H9 (cell line): ENCODE data around the gene NRCAM. TPM values are rescaled to one million over a fixed set of nuclear protein-coding genes. Genes with fewer than 3 reads are reported as not detected.

ENCODE experiments used
- DNase-seq: peaks from one replicate; pipeline ENCODE4 v3.0.0-alpha.2; 2017
- H2AFZ ChIP-seq: one replicate; pipeline ENCODE4 v1.6.1; 2013; ENCODE audit warnings: mild to moderate bottlenecking, low read length, control low read depth, moderate library complexity
- H2AK5ac ChIP-seq: 2 replicates; pipeline ENCODE4 v1.6.1; 2013; ENCODE audit warnings: low read length, control low read depth, mixed read lengths; ENCODE audit not compliant: insufficient read length
- H2BK120ac ChIP-seq: one replicate; pipeline ENCODE4 v1.6.1; 2013; ENCODE audit warnings: low read depth, mild to moderate bottlenecking, low read length, control low read depth, inconsistent platforms; ENCODE audit not compliant: poor library complexity, severe bottlenecking
- H2BK12ac ChIP-seq: 2 replicates; pipeline ENCODE4 v1.6.1; 2013; ENCODE audit warnings: low read length, control low read depth, mixed read lengths, low read depth; ENCODE audit not compliant: insufficient read length
- H2BK15ac ChIP-seq: 2 replicates; pipeline ENCODE4 v1.6.1; 2013; ENCODE audit warnings: low read depth, low read length, control low read depth
- H2BK20ac ChIP-seq: one replicate; pipeline ENCODE4 v1.6.1; 2013; ENCODE audit warnings: low read depth, mild to moderate bottlenecking, low read length, control low read depth, inconsistent platforms; ENCODE audit not compliant: poor library complexity, severe bottlenecking
- H2BK5ac ChIP-seq: 2 replicates; pipeline ENCODE4 v1.6.1; 2013; ENCODE audit warnings: low read length, control low read depth, mixed read lengths; ENCODE audit not compliant: insufficient read length
- H3K14ac ChIP-seq: 2 replicates; pipeline ENCODE4 v1.6.1; 2013; ENCODE audit warnings: low read length, control low read depth; ENCODE audit not compliant: insufficient read depth
- H3K18ac ChIP-seq: 2 replicates; pipeline ENCODE4 v1.6.1; 2013; ENCODE audit warnings: low read depth, mild to moderate bottlenecking, mixed read lengths, low read length, control low read depth; ENCODE audit not compliant: insufficient read length
- H3K23ac ChIP-seq: 2 replicates; pipeline ENCODE4 v1.6.1; 2013; ENCODE audit warnings: low read length, control low read depth, mixed read lengths, low read depth; ENCODE audit not compliant: insufficient read length
- H3K23me2 ChIP-seq: 2 replicates; pipeline ENCODE4 v1.6.1; 2013; ENCODE audit warnings: low read depth, mild to moderate bottlenecking, mixed read lengths, low read length, control low read depth; ENCODE audit not compliant: insufficient read length, poor library complexity, severe bottlenecking
- H3K27ac ChIP-seq: 2 replicates; pipeline ENCODE4 v1.5.1; 2013; ENCODE audit warnings: low read length, control low read depth, mixed read lengths, low read depth; ENCODE audit not compliant: insufficient read length
- H3K27me3 ChIP-seq: 2 replicates; pipeline ENCODE4 v1.6.1; 2013; ENCODE audit warnings: low read length, control low read depth, inconsistent platforms; ENCODE audit not compliant: insufficient read depth
- H3K4ac ChIP-seq: 2 replicates; pipeline ENCODE4 v1.6.1; 2013; ENCODE audit warnings: low read depth, mild to moderate bottlenecking, control low read depth, inconsistent platforms, low read length, moderate library complexity
- H3K4me1 ChIP-seq: 2 replicates; pipeline ENCODE4 v1.6.1; 2013; ENCODE audit warnings: low read length, control low read depth, inconsistent platforms; ENCODE audit not compliant: insufficient read depth
- H3K4me2 ChIP-seq: 2 replicates; pipeline ENCODE4 v1.6.1; 2013; ENCODE audit warnings: low read length, control low read depth, mixed read lengths; ENCODE audit not compliant: insufficient read length, insufficient read depth
- H3K56ac ChIP-seq: 2 replicates; pipeline ENCODE4 v1.6.1; 2013; ENCODE audit warnings: low read depth, mild to moderate bottlenecking, mixed read lengths, low read length, control low read depth; ENCODE audit not compliant: insufficient read length
- H3K79me1 ChIP-seq: 2 replicates; pipeline ENCODE4 v1.6.1; 2013; ENCODE audit warnings: low read depth, mild to moderate bottlenecking, moderate library complexity, low read length, control low read depth, inconsistent platforms; ENCODE audit not compliant: insufficient read depth, poor library complexity, severe bottlenecking
- H3K79me2 ChIP-seq: 2 replicates; pipeline ENCODE4 v1.6.1; 2013; ENCODE audit warnings: low read length, control low read depth, inconsistent platforms; ENCODE audit not compliant: insufficient read depth
- H3K9ac ChIP-seq: 2 replicates; pipeline ENCODE4 v1.6.1; 2013; ENCODE audit warnings: low read length, control low read depth, mixed read lengths; ENCODE audit not compliant: insufficient read length; ENCODE audit errors: extremely low read depth
- H3K9me3 ChIP-seq: one replicate; pipeline ENCODE4 v1.6.1; 2013; ENCODE audit warnings: low read depth, low read length, inconsistent platforms; ENCODE audit not compliant: control insufficient read depth
- H3T11ph ChIP-seq: one replicate; pipeline ENCODE4 v1.6.1; 2013; ENCODE audit warnings: mild to moderate bottlenecking, low read length, control low read depth, inconsistent platforms
- H4K20me1 ChIP-seq: one replicate; pipeline ENCODE4 v1.6.1; 2013; ENCODE audit not compliant: control insufficient read depth, insufficient read length, insufficient read depth
- H4K5ac ChIP-seq: 2 replicates; pipeline ENCODE4 v1.6.1; 2013; ENCODE audit warnings: low read depth, mild to moderate bottlenecking, mixed read lengths, low read length, control low read depth; ENCODE audit not compliant: insufficient read length
- H4K8ac ChIP-seq: replicated peaks from 2 replicates; pipeline ENCODE4 v1.6.1; 2013; ENCODE audit warnings: low read length, control low read depth, mixed read lengths, low read depth; ENCODE audit not compliant: insufficient read length
- H4K91ac ChIP-seq: 2 replicates; pipeline ENCODE4 v1.6.1; 2013; ENCODE audit warnings: low read depth, mild to moderate bottlenecking, moderate library complexity, mixed read lengths, low read length, control low read depth; ENCODE audit not compliant: insufficient read length
- H3K27ac Mint-ChIP-seq, 3 experiments: 2 replicates in 2 of 3; 3 replicates in 1 of 3; pipeline ENCODE4 v1.8.0; 2020 to 2021; ENCODE audit warnings: mixed read lengths in 3 of 3, mild to moderate bottlenecking in 1 of 3, moderate library complexity in 1 of 3
- H3K27me3 Mint-ChIP-seq: 2 replicates; pipeline ENCODE4 v1.8.0; 2021; ENCODE audit warnings: low read depth, mild to moderate bottlenecking, moderate library complexity, mixed read lengths
- H3K36me3 Mint-ChIP-seq, 3 experiments: 2 replicates in 2 of 3; 3 replicates in 1 of 3; pipeline ENCODE4 v1.8.0; 2020 to 2021; ENCODE audit warnings: low read depth in 3 of 3, mixed read lengths in 3 of 3; ENCODE audit not compliant: insufficient read depth in 1 of 3
- H3K4me1 Mint-ChIP-seq, 2 experiments: 2 replicates each; pipeline ENCODE4 v1.8.0; 2020; ENCODE audit warnings: mixed read lengths in 2 of 2
- H3K4me3 Mint-ChIP-seq, 2 experiments: 2 replicates in 1 of 2; 3 replicates in 1 of 2; pipeline ENCODE4 v1.8.0; 2020 to 2021; ENCODE audit warnings: mild to moderate bottlenecking in 2 of 2, mixed read lengths in 2 of 2, moderate library complexity in 1 of 2
- H3K9me3 Mint-ChIP-seq, 2 experiments: 2 replicates in 1 of 2; 3 replicates in 1 of 2; pipeline ENCODE4 v1.8.0; 2020; ENCODE audit warnings: mild to moderate bottlenecking in 2 of 2, mixed read lengths in 2 of 2, moderate library complexity in 1 of 2
- total RNA-seq: library from RNA; stranded (reverse); gene quantifications from 2 replicates; pipeline ENCODE4 v1.2.1, GENCODE V29; 2021
- TF ChIP-seq, protein P1 (sequence below): fragments of 200-600 bp; sonication (generic); conservative IDR thresholded peaks from 3 replicates; pipeline ENCODE4 v1.8.0; 2021; ENCODE audit warnings: antibody characterized with exemption, mild to moderate bottlenecking

NRCAM gene
- total RNA-seq, 1 experiment from 2014 or later, result 2.3 TPM

DNA sequence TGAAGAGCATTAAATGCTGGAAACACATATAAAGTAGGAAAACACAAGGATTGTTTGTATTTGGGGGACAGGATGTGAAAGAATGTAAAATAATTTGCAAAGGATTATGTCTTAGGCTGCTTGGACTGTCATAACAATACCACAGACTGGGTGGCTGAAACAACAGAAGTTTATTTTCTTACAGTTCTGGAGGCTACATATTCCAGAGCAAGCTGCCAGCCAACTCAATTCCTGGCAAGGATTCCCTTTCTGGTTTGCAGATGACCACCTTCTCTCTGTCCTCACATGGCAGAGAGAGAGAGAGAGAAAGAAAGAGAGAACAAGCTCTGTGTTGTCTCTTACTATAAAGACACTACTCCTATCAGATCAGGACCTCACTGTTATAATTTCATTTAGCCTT lies 317.3 kb downstream of the NRCAM start:
- no peak overlapping the region for H2AFZ ChIP-seq
- no peaks in the 10 kb centered on the region for H3K9me3 ChIP-seq
- H3K4me2 ChIP-seq, result no peak overlapping the region
- no peak overlapping the region for H3K56ac ChIP-seq
- TF ChIP-seq, protein P1, sequence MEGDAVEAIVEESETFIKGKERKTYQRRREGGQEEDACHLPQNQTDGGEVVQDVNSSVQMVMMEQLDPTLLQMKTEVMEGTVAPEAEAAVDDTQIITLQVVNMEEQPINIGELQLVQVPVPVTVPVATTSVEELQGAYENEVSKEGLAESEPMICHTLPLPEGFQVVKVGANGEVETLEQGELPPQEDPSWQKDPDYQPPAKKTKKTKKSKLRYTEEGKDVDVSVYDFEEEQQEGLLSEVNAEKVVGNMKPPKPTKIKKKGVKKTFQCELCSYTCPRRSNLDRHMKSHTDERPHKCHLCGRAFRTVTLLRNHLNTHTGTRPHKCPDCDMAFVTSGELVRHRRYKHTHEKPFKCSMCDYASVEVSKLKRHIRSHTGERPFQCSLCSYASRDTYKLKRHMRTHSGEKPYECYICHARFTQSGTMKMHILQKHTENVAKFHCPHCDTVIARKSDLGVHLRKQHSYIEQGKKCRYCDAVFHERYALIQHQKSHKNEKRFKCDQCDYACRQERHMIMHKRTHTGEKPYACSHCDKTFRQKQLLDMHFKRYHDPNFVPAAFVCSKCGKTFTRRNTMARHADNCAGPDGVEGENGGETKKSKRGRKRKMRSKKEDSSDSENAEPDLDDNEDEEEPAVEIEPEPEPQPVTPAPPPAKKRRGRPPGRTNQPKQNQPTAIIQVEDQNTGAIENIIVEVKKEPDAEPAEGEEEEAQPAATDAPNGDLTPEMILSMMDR, result no peak
- Mint-ChIP-seq H3K4me3 (no peak overlapping the region), H3K27me3 (0 out of 2 replicates have a peak, but pooled peaks cover 3% of the 10 kb centered on the region), H3K4me1 (peaks cover 2 to 3% of the 10 kb centered on the region in 2 experiments; a peak in 1 of 4 replicates), H3K36me3 (no peaks in the 10 kb centered on the region), H3K27ac (0 out of 7 replicates have a peak overlapping the region, but pooled peaks of 1 of the 3 experiments have one; percentile 5), H3K9me3 (peaks cover 3 to 4% of the 10 kb centered on the region in 2 experiments; a peak in 3 of 5 replicates)
- H3K4me1 ChIP-seq, result no peaks in the 10 kb centered on the region
- H3K27me3 ChIP-seq, result no peaks in the 10 kb centered on the region
- H3K79me2 ChIP-seq, result no peaks in the 10 kb centered on the region
- H4K91ac ChIP-seq, result no peak overlapping the region
- no peak overlapping the region for H2BK12ac ChIP-seq
- H3K23ac ChIP-seq, result no peak overlapping the region
- DNase-seq, result no peak
- no peak overlapping the region for H2BK5ac ChIP-seq
- H3K14ac ChIP-seq, result no peak overlapping the region
- H3K18ac ChIP-seq, result no peak overlapping the region
- no peak overlapping the region for H3K9ac ChIP-seq
- H2BK120ac ChIP-seq, result no peak overlapping the region
- no peak overlapping the region for H2BK20ac ChIP-seq
- no peaks in the 10 kb centered on the region for H3K79me1 ChIP-seq
- no peak overlapping the region for H4K8ac ChIP-seq
- H3K27ac ChIP-seq, result no peak overlapping the region
- H3K23me2 ChIP-seq, result no peaks in the 10 kb centered on the region
- H3T11ph ChIP-seq, result no peak overlapping the region
- no peak overlapping the region for H4K5ac ChIP-seq
- H2BK15ac ChIP-seq, result no peak overlapping the region
- no peak overlapping the region for H2AK5ac ChIP-seq
- H4K20me1 ChIP-seq, result no peaks in the 10 kb centered on the region
- no peak overlapping the region for H3K4ac ChIP-seq
